ENCODE measurements around the gene CRYBB2.
"Not testable (repeated sequence)": the region's sequence is repeated elsewhere in the genome, so short reads cannot be mapped to it uniquely, and the experiment has no call there.

The CRYBB2 gene

GRCh38 chr22:25199731-25200520 lies 19.5 kb upstream of the CRYBB2 start, which contains the start of gene CRYBB3:
TSS of gene CRYBB3 (plus strand) at chr22:25199858. CDS start at chr22:25201397, 1,539 bp downstream.
- DNase-seq (ENCODE audit: extremely low read depth in 1 of 2, low read depth in 1 of 2), result no peak

DNA sequence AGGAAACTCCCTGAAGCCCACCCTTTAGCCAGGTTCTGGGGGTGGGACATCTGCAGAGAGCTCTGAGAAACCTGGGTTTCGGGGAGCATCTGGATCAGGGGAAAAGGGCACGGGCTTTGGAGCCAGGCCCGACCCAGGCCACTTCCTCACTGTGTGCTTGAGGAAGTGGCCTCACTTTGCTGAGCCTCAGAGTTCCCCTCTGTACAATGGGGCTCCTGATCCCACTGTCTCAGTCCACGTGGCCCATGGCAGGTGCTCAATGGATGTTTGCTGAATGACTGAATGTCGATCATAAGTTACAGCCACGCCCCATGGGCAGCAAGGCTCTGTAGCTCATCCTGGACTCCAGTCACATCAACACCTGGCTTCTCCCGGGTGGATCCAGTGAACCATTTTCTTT lies 18.5 kb upstream of the CRYBB2 start:
- no peak for DNase-seq (ENCODE audit: extremely low read depth in 1 of 2, low read depth in 1 of 2)

DNA sequence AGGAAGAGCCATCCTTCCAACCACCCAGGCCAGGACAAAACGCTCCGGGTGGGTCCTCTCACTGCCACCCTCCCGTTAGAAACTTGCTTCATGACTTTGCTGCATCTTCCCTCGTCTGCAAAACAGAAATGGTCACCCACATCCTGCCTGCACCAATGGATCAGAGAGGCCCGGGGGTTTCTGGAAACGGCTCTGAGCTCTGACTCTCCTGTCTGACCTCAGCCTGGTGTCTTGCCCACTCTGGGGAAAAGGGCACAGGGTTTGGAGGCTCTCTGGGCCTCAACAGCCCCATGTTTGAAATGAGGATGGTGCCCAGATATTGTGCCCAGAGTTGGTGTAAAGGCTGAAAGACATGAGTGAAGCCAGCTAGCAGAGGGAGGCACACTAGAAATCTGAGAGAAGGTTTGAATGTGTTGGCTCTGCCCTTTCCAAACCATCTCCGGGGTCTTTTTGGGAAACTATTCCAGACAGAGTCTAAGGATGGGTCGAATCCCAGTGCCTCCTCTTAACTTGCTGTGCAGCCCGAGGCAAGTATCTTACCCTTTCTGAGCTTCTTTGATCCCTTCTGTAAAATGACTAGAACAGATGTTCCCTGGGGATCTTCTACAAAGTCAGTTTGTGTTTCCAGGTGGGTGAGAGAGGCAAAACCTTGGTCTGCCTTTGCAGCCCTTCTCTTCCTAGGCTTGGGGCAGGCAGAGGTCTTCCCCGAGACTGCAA lies 17.7 kb upstream of the CRYBB2 start:
- DNase-seq (ENCODE audit: extremely low read depth in 1 of 2, low read depth in 1 of 2), result no peak

DNA sequence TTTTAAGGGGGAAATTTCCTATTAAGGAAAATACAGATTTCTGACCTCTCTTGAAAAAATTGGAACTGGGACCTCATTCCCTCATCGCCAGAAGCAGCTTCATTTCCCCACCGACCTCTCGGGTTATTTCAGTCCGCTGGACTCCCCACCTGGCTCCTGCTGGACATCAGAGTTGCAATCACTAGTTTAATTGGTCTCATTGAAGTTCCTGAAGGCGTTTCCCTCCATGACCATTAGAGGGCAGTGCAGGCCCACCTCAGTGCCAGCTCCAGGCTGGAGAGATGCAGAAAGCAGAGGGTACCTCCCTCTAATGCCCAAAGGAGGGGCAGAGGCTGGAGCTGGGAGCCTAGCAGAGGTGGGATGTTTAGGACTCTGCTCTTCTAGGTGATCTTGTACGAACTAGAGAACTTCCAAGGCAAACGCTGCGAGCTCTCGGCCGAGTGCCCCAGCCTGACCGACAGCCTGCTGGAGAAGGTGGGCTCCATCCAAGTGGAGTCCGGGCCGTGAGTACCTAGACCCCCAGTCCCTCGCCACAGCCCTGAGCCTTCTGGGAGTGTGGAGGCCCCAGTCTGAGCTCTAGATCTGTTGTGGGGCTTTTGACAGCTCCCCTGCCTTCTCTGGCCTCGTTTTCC lies 17.0 kb upstream of the CRYBB2 start:
- peak; percentile 6 to 25 for DNase-seq (ENCODE audit: extremely low read depth in 1 of 2, low read depth in 1 of 2)

DNA sequence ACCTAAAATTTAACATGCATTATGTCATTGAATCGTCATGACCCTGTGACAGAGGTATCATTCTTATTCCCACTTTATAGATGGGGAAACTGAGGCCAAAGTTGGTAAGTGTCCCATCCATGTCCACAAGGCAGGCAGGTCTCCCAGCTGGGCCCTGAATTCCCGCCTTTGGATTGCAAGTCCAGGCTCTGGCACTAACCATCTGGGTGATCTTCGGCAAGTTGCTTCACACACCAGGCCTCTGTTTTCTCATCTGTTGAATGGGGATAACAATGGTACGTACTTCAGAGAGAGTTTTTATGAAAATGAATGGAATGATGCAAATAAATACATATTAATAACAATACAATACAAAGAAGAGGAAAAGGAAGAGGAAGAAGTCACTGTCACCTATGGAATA lies 16.4 kb upstream of the CRYBB2 start:
- DNase-seq (ENCODE audit: extremely low read depth in 1 of 2, low read depth in 1 of 2), result no peak

- DNase-seq (ENCODE audit: extremely low read depth in 1 of 2, low read depth in 1 of 2), result not testable (repeated sequence)
Measured at GRCh38 chr22:25204547-25204946, 14.9 kb upstream of the CRYBB2 start.

- DNase-seq (ENCODE audit: extremely low read depth in 1 of 2, low read depth in 1 of 2), result no peak
Measured at GRCh38 chr22:25205847-25206246, 13.6 kb upstream of the CRYBB2 start.

GRCh38 chr22:25206998-25207397 lies 12.4 kb upstream of the CRYBB2 start:
- DNase-seq (ENCODE audit: extremely low read depth in 1 of 2, low read depth in 1 of 2), result no peak

- DNase-seq (ENCODE audit: extremely low read depth in 1 of 2, low read depth in 1 of 2), result no peak
Measured at GRCh38 chr22:25207553-25208157, 11.8 kb upstream of the CRYBB2 start.

DNA sequence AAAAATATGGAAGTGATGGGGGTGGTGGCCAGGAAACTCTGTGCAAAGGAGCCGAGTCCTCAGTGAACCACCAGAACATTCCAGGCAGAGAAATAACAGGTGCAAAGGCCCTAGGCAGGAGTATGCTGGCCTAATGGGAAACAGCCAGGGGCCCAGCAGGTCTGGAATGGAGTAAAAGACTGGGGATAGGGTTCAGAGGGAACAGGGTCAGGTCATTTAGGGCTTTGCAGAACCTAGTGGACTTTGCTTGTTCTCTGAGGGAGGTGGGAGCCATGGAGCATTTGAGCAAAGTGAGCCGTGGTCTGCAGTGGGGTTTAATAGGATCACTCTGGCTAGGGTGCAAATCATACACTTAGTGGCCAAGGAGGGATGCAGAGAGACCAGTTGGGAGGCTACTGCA lies 11.1 kb upstream of the CRYBB2 start:
- no peak for DNase-seq (ENCODE audit: extremely low read depth in 1 of 2, low read depth in 1 of 2)

GRCh38 chr22:25208743-25209505 lies 10.5 kb upstream of the CRYBB2 start:
- no peak for DNase-seq (ENCODE audit: extremely low read depth in 1 of 2, low read depth in 1 of 2)

DNA sequence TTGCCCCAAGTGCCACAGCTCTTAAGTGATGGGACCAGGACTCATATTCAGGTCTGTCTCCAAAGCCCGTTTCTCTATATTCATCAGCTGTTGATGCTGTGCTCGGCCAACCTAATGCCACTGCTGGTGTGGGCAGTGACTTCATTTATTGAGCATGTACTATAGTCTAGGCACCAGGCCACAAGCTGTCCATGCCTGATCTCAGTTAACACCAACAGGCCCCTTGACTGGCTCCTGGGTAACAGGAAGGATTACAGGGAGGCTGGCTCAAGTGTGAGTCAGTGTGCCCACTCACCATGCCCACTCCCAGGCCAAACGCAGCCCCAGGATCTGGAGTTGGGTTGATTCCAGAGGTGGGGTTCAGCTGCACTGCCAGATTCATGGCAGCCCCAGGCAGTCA lies 8.6 kb upstream of the CRYBB2 start:
- no peak for DNase-seq (ENCODE audit: extremely low read depth in 1 of 2, low read depth in 1 of 2)

DNA sequence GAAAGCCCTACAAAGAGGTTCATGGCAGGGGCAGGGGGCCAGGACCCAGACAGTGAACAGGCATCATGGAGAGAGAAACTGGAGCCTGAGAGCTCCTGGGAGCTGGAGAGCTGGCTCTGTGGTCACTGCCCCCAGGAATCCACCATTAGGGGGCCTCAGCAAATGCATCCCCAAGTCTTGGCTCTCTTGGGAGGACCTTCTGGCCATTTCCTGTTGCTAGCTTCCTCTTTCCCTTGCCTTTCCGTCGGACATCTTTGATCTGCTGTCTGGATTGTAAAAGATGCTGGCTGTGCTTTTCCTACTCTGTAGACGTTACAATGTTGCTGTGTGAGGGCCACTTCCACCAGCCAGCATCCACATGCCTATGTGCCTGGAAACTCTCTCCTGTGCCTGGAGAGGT lies 7.1 kb upstream of the CRYBB2 start:
- no peak for DNase-seq (ENCODE audit: extremely low read depth in 1 of 2, low read depth in 1 of 2)

DNA sequence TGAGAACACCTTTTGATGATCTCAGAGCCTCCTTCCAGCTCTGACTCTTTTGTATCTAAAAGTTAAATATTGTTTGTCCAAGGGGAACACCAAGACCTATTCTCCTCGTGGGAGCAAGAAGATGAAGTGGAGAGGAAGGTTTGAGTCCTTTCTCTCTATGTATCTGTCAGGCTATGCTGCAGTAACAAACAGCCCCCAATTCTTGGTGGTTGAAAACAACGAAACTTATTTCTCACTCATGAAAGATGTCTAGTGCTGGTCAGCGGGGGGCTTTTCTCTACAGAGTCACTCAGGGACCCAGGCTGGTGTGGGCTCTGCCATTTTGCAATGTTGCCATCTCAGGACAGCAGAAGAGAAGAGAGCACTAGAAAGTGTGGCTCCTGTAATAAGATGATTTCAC lies 6.2 kb upstream of the CRYBB2 start:
- no peak for DNase-seq (ENCODE audit: extremely low read depth in 1 of 2, low read depth in 1 of 2)

DNA sequence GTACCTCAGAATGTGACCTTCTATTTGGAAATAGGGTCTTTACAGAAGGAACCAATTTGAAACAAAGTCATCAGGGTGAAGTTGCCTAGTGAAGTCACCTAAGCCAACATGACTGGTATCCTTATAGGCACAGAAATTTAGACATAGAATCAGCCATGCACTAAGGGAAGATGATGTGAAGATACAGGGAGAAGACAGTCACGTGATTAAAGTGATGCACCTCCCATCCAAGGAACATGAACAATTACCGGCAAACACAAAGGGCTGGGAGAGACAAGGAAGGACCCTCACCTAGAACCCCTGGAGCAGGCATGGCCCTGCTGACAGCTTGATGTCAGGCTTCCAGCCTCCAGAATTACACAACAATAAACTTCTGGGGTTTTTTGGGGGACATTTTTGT lies 3.2 kb upstream of the CRYBB2 start:
- no peak for DNase-seq (ENCODE audit: extremely low read depth in 1 of 2, low read depth in 1 of 2)

DNA sequence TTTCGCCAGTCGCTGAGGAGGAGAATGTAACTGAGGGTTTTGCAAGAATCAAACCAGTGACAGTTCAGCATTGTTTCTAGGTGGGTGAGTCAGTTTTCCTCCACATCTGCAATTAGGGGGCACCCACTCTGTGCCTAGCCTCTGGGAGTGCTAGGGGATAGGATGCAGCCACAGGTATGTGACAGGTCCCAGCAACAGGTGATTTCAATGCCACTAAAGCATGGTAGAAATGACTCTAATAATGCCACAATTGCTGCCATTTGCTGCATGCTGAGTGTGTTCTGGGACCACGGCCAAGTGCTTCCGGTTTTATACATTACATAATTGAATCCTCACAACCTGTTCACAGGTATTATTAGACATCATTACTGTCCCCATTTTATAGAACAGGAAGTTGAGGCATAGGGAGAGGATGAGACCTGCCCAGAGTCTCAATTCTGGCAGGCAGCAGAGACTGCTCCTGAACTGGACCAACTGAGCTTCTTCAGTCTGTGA lies 556 bp downstream of the CRYBB2 start:
- no peak for DNase-seq (ENCODE audit: extremely low read depth in 1 of 2, low read depth in 1 of 2)

DNA sequence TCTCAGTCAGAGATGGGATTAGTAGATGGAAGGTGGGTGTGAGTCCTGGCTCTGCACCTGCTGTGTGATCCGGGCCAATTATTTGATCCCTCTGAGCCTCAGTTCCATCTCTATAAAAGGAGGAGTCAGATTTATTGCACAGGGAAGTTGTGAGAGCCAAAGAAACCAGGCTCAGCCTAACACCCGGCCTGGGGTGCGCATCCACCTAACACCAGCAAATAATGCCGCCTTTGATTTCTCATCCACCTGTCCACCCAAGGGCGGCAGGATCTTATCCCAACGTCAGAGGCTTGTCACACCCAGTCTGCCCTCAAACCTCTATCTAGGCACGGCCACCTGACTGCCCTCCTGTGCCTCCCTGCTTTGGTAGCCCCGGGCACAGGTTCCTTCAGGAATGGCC lies 2.4 kb downstream of the CRYBB2 start:
- DNase-seq (ENCODE audit: extremely low read depth in 1 of 2, low read depth in 1 of 2), result no peak

- no peak for DNase-seq (ENCODE audit: extremely low read depth in 1 of 2, low read depth in 1 of 2)
Measured at GRCh38 chr22:25223269-25223850, 3.9 kb downstream of the CRYBB2 start.

DNA sequence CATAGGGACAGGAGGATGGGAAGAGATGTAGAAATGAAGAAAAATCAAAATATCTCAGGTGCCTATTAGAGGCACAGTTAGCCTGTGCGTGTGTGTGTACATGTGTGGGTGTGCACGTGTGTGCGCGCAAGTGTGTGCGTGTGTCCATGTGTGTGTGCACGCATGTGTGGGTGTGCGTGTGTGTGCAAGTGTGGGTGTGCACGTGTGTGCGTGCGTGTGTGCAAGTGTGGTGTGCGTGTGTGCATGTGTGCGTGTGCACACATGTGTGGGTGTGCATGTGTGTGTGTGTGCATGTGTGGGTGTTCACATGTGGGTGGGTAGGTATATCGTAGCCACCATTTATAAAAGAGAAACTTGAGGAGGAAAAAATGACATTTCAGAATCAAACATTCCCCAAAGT lies 9.4 kb downstream of the CRYBB2 start:
- DNase-seq (ENCODE audit: extremely low read depth in 1 of 2, low read depth in 1 of 2), result no peak

GRCh38 chr22:25230760-25231159 lies 11.3 kb downstream of the CRYBB2 start:
- not testable (repeated sequence) for DNase-seq (ENCODE audit: extremely low read depth in 1 of 2, low read depth in 1 of 2)
